WERI-Rb-1 (cell line): ENCODE measurements around the gene ARRB2.

Source experiments
- DNase-seq: peaks from one replicate; pipeline ENCODE4 v3.0.0-alpha.2; 2020
- H3K27ac ChIP-seq: fragments of 250-450 bp; sonication (Bioruptor Pico); 2 replicates; pipeline ENCODE4 v1.5.1; 2020; ENCODE audit warnings: mild to moderate bottlenecking, moderate library complexity
- H3K27me3 ChIP-seq: fragments of 250-450 bp; sonication (Bioruptor Pico); 2 replicates; pipeline ENCODE4 v1.5.1; 2021; ENCODE audit warnings: mild to moderate bottlenecking, low read depth, moderate library complexity; ENCODE audit not compliant: insufficient read depth, severe bottlenecking
- H3K36me3 ChIP-seq: fragments of 250-450 bp; sonication (Bioruptor Pico); 2 replicates; pipeline ENCODE4 v1.5.1; 2020; ENCODE audit warnings: mild to moderate bottlenecking, moderate library complexity
- H3K4me3 ChIP-seq: 2 replicates; pipeline ENCODE4 v1.5.1; 2011; ENCODE audit warnings: low read depth, mild to moderate bottlenecking, control low read depth, low read length
- H3K9me3 ChIP-seq: fragments of 250-450 bp; sonication (Bioruptor Pico); 2 replicates; pipeline ENCODE4 v1.5.1; 2021; ENCODE audit warnings: mild to moderate bottlenecking, moderate library complexity; ENCODE audit not compliant: severe bottlenecking
- CTCF ChIP-seq: IDR thresholded peaks from 2 replicates; pipeline ENCODE4 v1.5.1; 2011; ENCODE audit warnings: low read depth, mild to moderate bottlenecking, control low read depth, inconsistent platforms, low read length

The ARRB2 gene

DNA sequence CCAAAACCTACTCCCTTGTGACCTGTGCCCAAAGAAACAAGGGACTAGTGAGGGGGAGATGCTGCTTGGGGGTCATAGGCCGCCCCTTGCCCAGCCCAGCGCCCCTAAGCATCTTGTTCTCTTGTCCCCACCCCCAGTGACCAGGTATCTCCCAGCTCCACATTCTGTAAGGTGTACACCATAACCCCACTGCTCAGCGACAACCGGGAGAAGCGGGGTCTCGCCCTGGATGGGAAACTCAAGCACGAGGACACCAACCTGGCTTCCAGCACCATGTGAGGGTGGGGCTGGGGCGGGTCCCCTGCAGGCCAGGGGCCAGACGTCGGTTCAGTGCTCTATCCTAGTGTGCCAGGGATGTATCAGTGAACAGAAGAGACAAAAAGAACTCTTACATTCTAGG lies 8.7 kb downstream of the ARRB2 start:
- Histone ChIP-seq H3K36me3 (peaks cover 53% of the 10 kb centered on the region), H3K4me3 (no peak overlapping the region), H3K27me3 (no peaks in the 10 kb centered on the region), H3K27ac (peak overlapping the region; percentile 63), H3K9me3 (no peaks in the 10 kb centered on the region)
- no peak for DNase-seq
- TF ChIP-seq CTCF = no peak

DNA sequence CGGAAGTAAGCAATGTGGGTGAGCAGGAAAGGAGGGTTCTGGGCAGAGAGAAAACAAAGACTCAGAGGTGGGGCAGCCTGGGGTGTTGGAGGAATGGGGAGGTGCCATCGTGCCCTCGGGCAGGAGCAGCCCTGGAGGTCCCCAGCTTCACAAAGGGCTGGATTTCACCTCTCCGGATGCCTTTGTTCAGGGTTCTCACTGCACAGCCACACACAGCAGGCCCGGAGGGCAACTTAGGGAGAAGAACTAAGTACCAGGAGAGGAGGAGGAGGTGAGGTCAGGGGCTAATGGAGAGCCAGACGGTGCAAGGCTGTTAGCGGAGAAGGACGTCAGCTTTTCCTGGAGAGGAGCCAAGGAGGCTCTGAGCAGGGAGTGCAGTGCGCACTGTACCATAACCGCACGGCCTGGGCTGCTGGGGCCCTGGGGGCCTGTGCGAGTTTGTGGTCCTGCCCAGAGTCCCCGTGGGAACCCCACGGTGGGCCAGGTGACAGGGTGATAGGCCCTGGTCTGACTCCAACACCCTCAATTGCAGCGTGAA lies 9.3 kb downstream of the ARRB2 start:
- H3K27ac ChIP-seq = peak overlapping the region; percentile 63
- peak; percentile 28 for DNase-seq
- TF ChIP-seq CTCF = no peak
- no peak overlapping the region for H3K4me3 ChIP-seq
- no peaks in the 10 kb centered on the region for H3K27me3 ChIP-seq
- no peaks in the 10 kb centered on the region for H3K9me3 ChIP-seq
- H3K36me3 ChIP-seq = peaks cover 52% of the 10 kb centered on the region

DNA sequence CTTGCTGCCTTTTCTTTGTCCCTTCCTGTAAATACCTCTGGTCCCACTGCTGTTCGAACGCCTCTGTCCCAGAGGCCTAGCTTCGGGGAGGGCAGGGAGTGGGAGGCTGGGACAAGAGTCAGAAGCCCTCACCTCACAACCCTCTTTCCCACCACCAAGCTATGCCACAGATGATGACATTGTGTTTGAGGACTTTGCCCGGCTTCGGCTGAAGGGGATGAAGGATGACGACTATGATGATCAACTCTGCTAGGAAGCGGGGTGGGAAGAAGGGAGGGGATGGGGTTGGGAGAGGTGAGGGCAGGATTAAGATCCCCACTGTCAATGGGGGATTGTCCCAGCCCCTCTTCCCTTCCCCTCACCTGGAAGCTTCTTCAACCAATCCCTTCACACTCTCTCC lies 10.4 kb downstream of the ARRB2 start:
- Histone ChIP-seq H3K27ac (peak overlapping the region; percentile 81), H3K4me3 (no peak overlapping the region), H3K27me3 (no peaks in the 10 kb centered on the region), H3K9me3 (no peaks in the 10 kb centered on the region), H3K36me3 (peaks cover 50% of the 10 kb centered on the region)
- DNase-seq = no peak
- no peak for TF ChIP-seq CTCF

DNA sequence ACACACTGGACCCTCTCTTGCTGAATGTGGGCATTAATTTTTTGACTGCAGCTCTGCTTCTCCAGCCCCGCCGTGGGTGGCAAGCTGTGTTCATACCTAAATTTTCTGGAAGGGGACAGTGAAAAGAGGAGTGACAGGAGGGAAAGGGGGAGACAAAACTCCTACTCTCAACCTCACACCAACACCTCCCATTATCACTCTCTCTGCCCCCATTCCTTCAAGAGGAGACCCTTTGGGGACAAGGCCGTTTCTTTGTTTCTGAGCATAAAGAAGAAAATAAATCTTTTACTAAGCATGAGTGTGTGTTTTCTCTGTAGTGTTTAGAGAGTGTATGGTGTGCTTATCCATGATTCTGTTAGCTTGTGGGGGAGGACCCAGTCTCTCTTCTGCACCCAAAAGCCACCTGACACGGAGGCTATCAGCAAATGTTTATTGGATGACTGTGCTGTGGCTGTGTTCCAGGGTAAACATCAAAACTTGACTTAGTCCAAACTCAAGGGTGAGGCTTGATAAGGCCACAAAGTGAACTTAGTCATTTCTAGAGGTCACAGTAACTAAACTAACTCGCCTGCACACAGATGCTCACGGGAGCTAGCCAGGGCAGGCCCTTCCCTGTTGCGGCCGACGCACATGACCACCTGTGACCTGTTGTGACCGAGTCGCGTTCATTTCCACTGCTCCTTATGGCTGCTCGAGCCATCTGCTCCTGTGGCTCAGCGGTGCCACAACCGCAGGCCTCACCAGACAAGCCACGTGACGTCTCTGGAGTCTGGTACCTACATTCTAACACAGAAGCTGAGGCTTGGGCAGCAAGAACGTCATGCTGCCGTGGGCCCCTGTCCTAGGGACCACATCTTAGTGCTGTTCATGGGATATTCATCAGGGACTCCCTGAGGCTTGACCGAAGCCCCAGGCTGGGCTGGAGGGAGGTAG lies 11.0 kb downstream of the ARRB2 start:
- no peak overlapping the region for H3K4me3 ChIP-seq
- no peaks in the 10 kb centered on the region for H3K9me3 ChIP-seq
- DNase-seq = peak; percentile 87
- H3K27me3 ChIP-seq = no peaks in the 10 kb centered on the region
- H3K36me3 ChIP-seq = peaks cover 46% of the 10 kb centered on the region
- peak overlapping the region; percentile 81 for H3K27ac ChIP-seq
- no peak for TF ChIP-seq CTCF

DNA sequence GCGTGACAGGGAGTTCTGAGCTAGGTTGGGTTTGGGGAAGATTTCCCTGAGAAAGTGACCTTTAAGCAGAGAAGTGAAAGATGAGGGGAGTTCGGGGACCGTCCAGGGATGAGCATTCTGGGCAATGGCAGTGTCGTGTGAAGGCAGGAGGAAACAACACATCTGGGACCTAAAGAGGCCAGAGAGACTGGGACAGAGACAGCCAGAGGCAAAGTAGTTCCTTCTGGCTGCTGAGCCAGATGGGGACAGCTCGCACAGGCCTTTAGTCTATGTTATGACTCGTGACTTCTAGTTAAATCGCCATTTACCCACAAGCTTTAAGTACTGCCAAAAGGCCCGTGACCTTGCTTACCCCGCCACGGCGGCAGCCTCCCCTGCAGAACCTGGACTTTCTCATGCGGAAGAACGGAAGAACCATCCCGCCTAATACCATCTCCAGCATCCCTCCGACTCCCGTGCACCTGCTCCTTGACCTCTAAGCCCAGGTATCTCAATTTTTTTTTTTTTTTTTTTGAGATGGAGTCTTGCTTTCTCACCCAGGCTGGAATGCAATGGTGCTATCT lies 12.3 kb downstream of the ARRB2 start:
- no peak for TF ChIP-seq CTCF
- DNase-seq = no peak
- Histone ChIP-seq H3K9me3 (no peaks in the 10 kb centered on the region), H3K27me3 (no peaks in the 10 kb centered on the region), H3K4me3 (no peak overlapping the region), H3K27ac (no peak overlapping the region; the same call in 1 of the 2 replicates), H3K36me3 (peaks cover 34% of the 10 kb centered on the region)
